ENCODE data around the gene LCK.

GRCh38 chr1:32291708-32292538 is 40.9 kb downstream of the LCK start, which contains the start of gene HDAC1:
- TF ChIP-seq EZH2phosphoT487 (IDR thresholded peaks at IDR 0.05; ENCODE audit: low read depth, severe bottlenecking, unreplicated experiment): no peak
- TF ChIP-seq CTCF (IDR thresholded peaks at IDR 0.05; ENCODE audit: poor library complexity): no peak
